NCI-H2081 treated with DMSO at 0.1 percent for 48 hours (cell line): ENCODE results near the gene PRSS38.
"Not testable (repeated sequence)": the region's sequence is repeated elsewhere in the genome, so short reads cannot be mapped to it uniquely, and the experiment has no call there.

Experiments used
- DNase-seq: peaks from one replicate; lab custom pipeline; 2025; lab: John Stamatoyannopoulos, UW

Gene PRSS38

DNA sequence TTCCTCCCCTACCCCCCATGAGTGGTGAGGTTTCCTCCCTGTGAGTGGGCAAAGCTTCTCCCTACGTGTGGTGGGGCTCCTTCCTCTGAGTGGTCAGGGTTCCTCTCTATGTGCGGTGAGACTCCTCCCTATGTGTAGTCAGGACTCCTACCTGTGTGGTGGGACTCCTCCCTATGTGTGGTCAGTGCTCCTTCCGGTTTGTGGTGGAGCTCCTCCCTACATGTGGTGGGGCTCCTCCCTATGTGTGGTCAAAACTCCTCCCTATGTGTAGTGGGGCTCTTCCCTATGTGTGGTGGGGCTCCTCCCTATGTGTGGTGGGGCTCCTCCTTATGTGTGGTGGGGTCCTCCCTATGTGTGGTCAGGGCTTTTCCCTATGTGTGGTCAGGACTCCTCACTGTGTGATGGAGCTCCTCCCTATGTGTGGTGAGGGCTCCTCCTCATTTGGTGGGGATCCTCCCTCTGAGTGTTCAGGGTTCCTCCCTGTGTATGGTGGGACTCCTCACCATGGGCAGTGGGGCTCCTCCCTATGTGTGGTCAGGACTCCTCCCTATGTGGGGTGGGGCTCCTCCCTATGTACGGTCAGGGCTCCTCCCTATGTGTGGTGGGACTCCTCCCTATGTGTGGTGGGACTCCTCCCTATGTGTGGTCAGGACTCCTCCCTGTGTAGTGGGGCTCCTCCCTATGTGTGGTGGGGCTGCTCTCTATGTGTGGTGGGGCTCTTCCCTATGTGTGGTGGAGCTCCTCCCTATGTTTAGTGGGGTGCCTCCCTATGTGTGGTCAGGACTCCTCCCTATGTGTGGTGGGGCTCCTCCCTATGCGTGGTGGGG is 29.1 kb downstream of the PRSS38 start:
- no peak for DNase-seq

DNA sequence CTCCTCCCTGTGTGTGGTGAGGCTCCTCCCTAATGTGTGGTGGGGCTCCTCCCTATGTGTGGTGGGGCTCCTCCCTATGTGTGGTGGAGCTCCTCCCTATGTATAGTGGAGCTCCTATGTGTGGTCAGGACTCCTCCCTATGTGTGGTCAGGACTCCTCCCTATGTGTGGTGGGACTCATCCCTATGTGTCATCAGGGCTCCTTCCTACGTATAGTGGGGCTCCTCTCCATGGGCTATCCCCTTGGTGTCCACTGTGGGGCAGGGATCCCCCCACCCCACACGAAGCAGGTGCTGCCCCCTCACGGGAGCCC is 29.6 kb downstream of the PRSS38 start:
- no peak for DNase-seq

DNA sequence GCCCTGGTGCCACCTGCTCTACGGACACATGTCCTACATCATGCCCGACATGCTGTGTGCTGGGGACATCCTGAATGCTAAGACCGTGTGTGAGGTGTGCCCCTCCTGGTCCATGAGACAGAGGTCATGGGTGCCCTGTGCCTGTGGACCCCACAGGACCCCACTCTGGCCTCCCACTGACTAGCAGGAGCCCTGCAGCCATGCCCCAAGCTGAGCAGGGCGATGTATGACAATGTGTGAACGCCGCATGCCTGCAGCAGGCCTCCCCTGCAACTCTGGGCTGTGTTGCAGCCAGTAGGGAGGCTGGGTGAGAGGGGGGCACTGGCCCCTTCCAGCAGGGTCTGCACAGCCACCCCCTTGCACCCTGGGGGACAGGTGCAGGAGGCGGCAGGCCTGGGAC is 30.0 kb downstream of the PRSS38 start:
- no peak for DNase-seq

DNA sequence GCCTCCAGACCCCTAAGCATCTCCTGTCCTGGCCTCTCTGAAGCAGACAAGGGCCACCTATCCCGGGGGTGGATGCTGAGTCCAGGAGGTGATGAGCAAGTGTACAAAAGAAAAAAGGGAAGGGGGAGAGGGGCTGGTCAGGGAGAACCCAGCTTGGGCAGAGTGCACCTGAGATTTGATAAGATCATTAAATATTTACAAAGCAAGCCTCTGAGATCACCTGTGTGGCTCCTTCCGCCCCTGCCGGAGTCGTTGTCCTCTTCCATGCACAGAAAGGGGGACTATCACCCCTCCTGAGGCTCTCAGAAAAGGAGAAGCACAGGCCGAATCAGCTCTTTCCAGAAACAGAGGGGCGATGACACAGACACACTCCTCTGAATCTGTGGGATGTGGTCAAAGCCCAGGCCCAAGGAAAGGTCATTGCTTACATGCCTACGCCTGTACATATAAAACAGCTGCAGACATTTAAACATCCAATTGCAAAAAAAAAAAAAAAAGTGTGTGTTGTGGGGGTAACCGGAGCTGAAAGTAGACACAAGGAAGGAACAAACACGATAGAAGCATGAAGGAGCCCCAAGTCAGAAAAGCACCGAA is 30.9 kb downstream of the PRSS38 start:
- DNase-seq: no peak

DNA sequence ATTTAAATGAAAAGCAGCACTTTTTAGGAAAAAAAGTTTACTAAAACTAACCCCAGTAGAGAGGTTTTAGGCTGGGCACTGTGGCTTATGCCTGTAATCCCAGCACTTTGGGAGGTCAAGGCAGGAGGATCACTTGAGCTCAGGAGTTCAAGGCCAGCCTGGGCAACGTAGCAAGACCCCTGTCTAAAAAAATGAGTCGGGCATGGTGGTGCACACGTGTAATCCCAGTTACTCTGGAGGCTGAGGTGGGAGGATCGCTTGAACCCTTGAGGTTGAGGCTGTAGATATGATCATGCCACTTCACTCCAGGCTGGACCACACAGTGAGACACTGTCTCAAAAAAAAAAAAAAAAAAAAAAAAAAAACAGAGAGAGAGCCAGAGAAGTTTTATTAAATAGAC is 31.6 kb downstream of the PRSS38 start:
- not testable (repeated sequence) for DNase-seq

DNA sequence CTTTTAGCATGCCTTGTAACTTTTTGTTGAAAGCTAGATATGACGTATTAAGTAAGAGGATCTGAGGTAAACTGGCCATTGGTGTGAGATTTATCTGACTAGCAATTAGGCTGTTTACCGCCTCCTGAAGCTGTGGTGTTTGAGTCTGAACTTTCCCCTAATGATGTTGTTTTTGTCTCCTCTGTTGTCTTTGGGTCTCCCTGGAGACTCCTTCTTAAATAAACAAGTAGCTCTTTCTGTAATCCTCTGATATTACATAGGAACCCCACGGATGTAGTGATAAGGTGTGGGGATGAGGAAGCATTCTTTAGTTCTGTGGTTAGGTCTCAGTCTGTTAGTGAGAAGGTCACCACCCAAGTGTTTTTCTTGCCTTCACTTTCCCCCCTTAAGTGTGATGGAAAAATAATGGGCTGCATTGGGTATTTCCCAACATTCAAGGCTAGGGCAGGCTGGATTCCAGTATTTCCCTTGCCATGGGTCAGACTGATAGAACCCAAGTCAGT is 33.0 kb downstream of the PRSS38 start:
- no peak for DNase-seq

DNA sequence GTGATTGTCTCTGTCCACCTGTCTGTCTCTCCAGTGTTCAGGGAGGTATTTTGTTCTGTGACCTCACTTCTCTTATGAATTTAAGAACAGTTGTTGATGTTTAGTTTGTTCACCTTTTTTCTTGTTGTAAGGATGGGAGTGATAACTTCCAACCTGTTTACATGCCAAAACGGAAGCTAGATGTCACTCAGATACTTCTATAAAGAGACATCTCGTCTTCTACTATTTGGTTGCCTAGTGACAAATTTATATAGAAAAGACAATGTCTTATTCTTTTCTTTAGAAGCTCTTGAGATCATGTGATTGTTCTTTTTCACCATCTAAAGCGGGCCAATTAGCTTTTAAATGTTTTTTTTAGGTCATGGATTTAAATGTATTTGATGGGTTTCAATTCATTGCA is 33.8 kb downstream of the PRSS38 start:
- no peak for DNase-seq

DNA sequence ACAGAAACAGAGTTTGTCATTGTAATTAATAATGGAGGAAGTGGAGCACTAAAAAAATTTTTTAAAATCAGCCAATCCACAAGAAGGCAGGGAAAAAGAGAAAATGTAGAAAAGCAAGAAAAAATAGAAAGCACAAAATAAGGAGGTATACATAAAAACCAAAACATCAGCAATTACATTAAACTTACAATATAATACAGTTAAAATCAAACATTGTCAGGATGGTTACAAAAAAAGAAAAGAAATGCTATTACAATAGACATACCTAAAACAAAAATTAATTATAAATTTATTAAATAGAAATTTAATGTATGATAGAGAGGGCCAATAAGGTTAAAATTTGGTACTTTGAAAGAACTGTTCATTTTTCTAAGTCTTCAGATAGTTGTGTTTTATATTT is 38.7 kb downstream of the PRSS38 start:
- no peak for DNase-seq

DNA sequence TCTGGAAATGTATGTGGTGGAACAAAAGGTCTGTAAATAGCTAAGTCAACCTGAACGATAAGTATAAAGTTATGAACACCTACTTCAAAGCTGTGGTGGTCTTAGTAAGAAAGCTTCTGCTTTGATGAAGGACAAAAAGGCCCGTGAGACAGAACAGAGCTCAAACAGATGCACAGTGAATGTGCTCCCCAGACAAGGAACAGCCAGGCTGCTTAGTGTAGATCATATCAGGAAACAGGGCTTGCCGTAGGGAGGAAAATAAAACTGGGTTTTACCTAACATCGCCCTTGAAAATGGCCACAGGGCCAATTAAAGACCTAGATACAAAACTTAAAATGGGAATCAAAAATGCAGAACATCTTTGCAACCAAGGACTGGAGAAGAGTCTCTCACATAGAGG is 40.2 kb downstream of the PRSS38 start:
- DNase-seq: no peak

DNA sequence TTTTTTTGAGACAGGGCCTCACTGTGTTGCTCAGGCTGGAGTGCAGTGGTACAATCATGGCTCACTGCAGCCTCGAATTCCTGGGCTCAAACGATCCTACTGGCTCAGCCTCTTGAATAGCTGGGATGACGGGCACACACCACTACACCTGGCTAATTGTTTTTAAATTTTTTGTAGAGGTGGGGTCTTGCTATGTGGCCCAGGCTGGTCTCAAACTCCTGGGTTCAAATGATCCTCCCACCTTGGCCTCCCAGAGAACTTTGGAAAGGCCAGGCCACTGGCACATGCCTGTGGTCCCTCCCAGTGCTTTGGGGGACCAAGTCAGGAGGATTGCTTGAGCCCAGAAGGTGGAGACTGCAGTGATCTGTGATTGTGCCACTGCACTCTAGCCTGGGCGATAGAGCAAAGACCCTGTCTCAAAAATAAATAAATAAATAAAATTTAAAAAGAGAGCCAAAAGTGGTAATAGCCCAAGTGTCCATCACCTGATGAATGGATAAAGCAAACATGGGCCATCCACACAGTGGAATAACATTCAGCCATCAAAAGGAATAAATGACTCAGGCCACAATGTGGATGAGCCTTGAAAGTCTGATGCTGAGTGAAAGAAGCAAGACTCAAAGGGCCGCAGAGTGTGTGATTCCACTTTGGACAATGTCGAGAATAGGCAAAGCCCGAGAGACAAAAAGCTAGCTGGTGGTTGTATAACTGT is 40.8 kb downstream of the PRSS38 start:
- DNase-seq: no peak

DNA sequence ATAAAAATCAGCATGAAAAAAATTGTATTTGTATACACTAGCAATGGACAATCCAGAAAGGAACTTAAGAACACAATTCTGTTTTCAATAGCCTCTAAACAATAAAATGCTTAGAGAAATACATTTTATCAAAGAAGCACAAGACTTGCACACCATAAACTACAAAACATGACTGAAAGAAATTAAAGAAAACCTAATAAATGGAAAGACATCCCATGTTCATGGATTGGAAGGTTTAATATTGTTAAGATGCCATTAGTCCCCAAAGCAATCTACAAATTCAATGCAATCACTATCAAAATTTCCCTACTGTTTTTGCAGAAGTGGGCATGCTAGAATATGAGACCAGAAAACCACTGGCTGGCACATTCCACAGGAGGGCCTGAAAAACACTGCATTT is 49.4 kb downstream of the PRSS38 start:
- DNase-seq: no peak

DNA sequence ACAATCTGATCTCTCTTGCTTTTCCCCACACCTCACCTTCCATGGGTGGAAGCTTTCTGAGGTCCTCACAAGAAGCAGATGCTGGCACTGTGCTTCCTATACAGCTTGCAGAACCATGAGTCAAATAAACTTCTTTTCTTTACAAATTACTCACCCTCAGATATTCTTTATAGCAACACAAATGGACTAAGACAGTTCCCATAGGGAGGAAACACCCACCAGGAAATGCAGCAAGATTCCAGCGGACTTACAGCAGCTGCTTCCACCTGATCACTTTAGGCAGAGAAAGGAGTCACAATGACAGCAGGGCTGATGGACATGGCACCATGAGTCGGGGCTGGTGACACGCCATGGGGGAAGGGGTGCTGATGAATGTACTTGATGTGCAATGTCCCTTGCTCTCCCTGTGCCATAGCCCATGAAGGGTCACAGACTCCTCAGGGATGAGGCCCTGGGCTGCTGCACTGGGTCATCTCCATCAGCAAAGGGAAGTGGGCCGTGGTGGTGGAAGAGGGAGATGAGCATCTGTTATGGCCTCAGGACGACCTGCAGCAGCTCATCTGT is 53.9 kb downstream of the PRSS38 start:
- no peak for DNase-seq

DNA sequence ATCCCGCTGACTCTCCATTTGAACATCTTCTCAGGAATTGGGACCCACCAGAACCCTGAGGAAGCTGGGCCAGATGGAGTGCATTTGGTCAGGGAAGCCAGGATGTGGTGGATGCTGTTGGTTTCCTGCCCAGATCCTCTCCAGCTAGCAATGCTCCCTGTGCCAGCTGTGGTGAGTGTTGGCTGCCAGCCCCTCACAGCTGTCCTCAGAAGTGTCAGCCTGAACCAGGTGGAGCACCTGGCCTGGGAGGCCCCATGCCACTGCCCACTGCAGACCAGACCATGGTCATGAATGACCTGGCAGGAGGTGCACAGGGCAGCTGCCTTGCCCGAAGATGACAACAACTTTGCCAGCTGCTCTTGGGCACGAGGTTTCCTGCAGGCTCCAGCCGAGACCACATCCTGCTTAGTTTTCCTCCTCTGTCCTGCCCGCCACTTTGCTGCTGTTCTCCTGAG is 54.4 kb downstream of the PRSS38 start:
- no peak for DNase-seq

DNA sequence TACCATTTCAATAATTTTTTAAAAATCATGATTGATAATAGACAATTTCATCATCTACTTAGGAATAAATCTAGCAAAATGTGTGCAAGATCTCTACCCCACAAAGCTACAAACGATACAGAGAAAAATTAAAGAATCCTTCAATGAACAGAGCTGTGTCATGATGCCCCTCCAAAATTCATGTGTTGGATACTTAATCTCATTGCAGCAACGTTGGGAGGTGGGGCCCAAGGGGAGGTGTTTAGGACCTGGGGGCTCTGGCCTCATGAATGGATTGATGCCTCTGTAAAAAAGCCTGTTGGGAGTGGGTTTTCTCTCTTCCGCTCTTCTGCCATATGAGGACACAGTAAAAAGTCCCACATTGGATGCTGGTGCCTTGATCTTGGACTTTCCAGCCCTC is 54.9 kb downstream of the PRSS38 start:
- DNase-seq: no peak

DNA sequence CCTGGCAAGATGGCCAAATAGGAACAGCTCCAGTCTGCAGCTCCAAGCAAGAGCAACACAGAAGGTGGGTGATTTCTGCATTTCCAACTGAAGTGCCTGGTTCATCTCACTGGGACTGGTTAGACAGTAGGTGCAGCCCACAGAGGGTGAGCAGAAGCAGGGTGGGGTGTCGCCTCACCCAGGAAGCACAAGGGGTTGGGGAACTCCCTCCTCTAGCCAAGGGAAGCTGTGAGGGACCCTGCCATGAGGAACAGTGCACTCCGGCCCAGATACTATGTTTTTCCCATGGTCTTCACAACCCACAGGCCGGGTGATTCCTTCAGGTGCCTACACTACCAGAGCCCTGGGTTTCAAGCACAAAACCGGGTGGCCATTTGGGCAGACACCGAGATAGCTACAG is 56.4 kb downstream of the PRSS38 start:
- not testable (repeated sequence) for DNase-seq

DNA sequence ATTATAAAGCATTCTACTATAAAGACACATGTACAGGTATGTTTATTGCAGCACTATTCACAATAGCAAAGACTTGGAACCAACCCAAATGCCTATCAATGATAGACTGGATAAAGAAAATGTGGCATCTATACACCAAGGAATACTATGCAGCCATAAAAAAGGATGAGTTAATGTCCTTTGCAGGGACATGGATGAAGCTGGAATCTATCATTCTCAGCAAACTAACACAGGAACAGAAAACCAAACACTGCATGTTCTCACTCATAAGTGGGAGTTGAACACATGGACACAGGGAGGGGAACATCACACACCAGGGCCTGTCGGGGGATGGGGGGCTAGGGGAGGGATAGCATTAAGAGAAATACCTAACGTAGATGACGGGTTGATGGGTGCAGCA is 62.3 kb downstream of the PRSS38 start:
- DNase-seq: not testable (repeated sequence)

DNA sequence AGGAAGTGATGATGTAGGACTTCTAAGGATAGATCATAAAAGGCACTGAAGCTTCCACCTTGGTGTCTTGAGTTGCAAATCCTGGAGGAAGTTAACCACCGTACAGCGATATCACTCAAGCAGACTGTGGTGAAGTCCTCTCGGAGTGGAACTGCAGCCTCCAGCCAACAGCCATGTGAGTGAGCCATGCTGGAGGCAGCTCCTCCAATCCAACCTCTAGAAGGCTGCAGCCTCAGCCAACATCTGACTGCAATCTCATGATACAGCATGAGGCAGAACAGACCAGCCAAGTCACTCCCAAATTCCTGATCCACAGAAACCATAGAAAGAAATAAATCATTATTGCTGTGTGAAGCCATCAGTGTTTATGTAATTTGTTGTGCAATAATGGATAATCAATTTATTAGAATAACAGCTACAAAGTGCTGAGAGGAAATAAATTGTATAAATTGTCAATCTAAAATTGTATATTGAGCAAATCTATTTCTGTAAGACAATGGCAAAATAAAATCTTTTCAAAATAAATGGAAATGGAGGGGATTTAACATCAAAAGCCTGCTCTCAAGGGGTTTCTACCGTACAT is 65.0 kb downstream of the PRSS38 start:
- no peak for DNase-seq

DNA sequence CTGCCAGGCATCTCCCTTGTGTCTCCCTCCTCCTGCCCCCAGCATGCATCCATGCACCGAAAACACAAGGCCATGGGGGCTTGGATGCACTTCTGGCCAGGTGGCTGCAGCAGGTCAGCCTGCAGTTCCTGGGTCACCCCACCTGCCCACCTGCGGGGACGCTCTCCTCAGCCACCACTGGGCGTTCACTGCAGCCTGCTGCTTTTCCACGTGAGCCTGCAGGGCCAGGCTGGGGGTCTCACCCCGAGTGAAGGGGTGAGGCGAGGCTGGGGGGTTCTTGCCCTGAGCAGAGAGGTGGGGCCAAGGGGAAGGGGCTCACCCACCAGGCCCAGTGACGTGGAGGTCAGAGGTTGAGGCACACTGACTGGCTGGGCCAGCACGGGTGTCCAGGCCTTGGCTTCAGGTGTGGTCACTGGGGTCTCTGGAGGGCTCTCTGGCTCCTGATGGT is 67.6 kb downstream of the PRSS38 start:
- no peak for DNase-seq

DNA sequence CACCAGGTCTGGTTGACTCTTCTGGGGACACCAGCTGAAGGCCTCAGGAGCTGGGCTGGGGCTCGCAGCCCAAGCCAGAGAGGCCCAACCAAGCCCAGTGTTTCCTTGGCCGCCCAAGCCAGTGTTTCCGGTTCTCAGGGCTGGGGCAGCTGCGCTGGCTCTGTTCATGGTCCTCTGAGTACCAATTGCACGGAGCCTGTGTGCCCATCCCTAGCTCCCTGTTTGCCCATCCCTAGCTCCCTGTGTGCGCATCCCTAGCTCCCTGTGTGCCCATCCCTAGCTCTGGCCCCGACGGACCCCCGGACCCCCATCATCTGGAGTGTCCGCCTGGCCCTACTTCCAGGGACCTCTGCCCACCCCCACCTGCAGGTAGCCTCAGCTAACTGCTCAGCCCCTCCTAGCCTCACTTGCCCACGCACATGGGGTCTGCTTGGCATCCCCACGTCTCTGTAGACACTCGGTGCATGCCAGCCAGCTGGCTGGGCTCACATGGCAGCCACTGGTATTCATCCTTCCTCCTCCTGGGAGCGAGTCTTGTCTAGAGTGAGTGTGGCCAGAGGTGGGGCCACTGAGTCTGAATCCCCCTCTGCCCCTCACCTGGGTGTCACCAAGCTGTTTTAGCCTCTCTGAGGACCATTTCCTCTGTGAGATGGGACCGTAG is 68.3 kb downstream of the PRSS38 start:
- DNase-seq: no peak

DNA sequence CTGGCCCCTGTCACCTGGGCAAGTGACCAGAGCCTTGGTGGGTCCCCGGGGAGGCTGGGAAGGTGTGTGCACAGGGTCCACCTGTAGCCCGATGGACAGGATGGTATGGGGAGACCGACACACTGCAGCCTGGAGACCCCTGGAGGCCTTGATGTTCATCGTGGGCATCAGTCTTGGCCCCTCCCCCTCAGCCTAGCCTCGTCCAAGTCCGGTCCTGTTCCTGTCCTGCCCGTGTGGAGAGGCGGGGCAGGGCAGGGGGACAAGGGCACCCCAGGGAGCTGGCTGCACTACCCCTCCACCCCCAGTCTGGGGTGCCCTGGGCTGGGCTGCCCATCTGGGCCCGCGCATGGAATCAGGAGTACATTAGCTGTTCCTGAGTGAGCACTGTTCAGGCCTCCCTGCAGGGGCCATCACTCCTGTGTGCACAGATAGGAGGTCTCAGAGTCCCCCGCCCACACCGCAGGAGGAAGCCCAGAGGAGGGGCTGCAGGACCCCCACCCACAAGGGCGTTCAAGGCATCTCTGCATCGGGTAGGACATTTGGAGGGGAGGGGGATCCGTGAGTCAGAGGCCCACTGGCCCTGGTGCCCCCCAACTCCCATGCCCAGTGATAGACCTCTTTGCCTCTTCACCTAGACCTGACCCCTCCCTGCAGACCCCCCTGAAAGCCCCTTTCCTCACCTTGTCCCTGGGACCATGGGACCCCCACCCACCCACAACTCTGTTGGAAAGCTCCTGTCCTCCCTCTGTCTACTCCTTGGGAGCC is 69.1 kb downstream of the PRSS38 start:
- DNase-seq: no peak

DNA sequence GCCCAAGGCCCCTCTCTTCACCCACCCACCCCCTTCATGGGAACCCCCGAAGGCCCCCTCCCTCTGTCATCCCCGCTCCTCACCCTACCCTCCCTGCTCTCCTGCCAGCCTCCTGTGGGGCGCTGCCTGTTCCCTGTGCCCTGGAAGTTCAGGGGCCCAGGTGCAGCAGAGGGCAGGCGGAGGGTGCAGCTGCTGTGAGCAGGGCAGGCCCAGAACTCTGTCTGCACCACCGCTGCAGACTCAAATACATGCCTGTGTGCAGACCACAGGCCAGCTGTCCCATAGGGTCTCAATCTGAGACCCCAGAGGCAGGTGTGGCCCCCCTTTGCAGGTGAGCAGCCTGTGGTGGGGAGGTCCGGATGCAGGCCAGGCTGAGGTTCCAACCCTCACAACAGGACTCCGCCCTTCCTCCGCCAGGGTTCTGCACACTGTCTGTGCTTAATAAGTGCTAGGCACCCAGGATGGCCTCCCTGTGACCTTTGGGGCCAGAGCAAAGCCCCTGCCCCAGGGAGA is 69.7 kb downstream of the PRSS38 start:
- no peak for DNase-seq
